Common myeloid progenitor, CD34-positive (primary cell): ENCODE results near the gene DRG2.

ENCODE experiments used
- CTCF ChIA-PET: fragments of 350-600 bp; sonication (Branson Sonifier 250); formaldehyde crosslinking; loops from one replicate; lab custom pipeline; 2021; ENCODE audit warnings: antibody characterized with exemption; lab: Charles Lee
- POLR2A ChIA-PET: fragments of 350-600 bp; sonication (Branson Sonifier 250); formaldehyde crosslinking; loops from one replicate; lab custom pipeline; 2021; ENCODE audit warnings: antibody characterized with exemption; lab: Charles Lee
- DNase-seq, 3 donors: peaks; one replicate each; pipeline versions ENCODE4 v3.0.0 to v3.0.0-alpha.2; 2013
- H3K27ac ChIP-seq, 2 experiments: 1 replicate in 1 of 2; 2 replicates in 1 of 2; pipeline ENCODE4 v1.7.0; 2013; ENCODE audit warnings: inconsistent platforms in 2 of 2, low read length in 2 of 2, mild to moderate bottlenecking in 2 of 2, low read depth in 1 of 2, moderate library complexity in 1 of 2; ENCODE audit not compliant: severe bottlenecking in 2 of 2, insufficient read depth in 1 of 2, poor library complexity in 1 of 2
- H3K27me3 ChIP-seq, 5 experiments: replicated peaks in 2 of 5; 1 replicate in 3 of 5; 2 replicates in 2 of 5; pipeline versions ENCODE4 v1.6.1 to v1.7.0; 2013; ENCODE audit warnings: low read length in 4 of 5, mild to moderate bottlenecking in 2 of 5, moderate library complexity in 2 of 5, inconsistent platforms in 1 of 5; ENCODE audit not compliant: insufficient read depth in 5 of 5, control insufficient read depth in 4 of 5
- H3K36me3 ChIP-seq, 4 experiments: 1 replicate in 2 of 4; 2 replicates in 2 of 4; pipeline versions ENCODE4 v1.6.1 to v1.7.0; 2013; ENCODE audit warnings: low read length in 3 of 4, control low read depth in 1 of 4, mild to moderate bottlenecking in 1 of 4; ENCODE audit not compliant: control insufficient read depth in 4 of 4, insufficient read depth in 4 of 4
- H3K4me1 ChIP-seq, 4 experiments: 1 replicate in 3 of 4; 2 replicates in 1 of 4; pipeline versions ENCODE4 v1.6.1 to v1.7.1; 2013; ENCODE audit warnings: low read length in 3 of 4, mild to moderate bottlenecking in 3 of 4, control low read depth in 1 of 4, inconsistent platforms in 1 of 4, moderate library complexity in 1 of 4; ENCODE audit not compliant: control insufficient read depth in 4 of 4, insufficient read depth in 4 of 4; ENCODE audit errors: control extremely low read depth in 1 of 4
- H3K4me3 ChIP-seq, 7 experiments: 1 replicate in 4 of 7; 2 replicates in 3 of 7; pipeline versions ENCODE4 v1.5.1 to v1.7.0; 2013; ENCODE audit warnings: mild to moderate bottlenecking in 7 of 7, low read length in 6 of 7, moderate library complexity in 6 of 7, inconsistent platforms in 2 of 7, low read depth in 2 of 7, control low read depth in 1 of 7; ENCODE audit not compliant: insufficient read depth in 4 of 7, control insufficient read depth in 1 of 7; ENCODE audit errors: extremely low read depth in 1 of 7
- H3K9me3 ChIP-seq, 5 experiments: 1 replicate in 4 of 5; 2 replicates in 1 of 5; pipeline versions ENCODE4 v1.6.1 to v1.7.1; 2013; ENCODE audit warnings: low read length in 4 of 5, mild to moderate bottlenecking in 2 of 5, inconsistent platforms in 1 of 5, low read depth in 1 of 5, moderate library complexity in 1 of 5; ENCODE audit not compliant: control insufficient read depth in 4 of 5, insufficient read depth in 2 of 5; ENCODE audit errors: control extremely low read depth in 1 of 5
- WGBS: methylation state at CpG from one replicate; pipeline ENCODE4 v1.1.5; 2013; ENCODE audit not compliant: insufficient coverage; 5-methylcytosine and 5-hydroxymethylcytosine counted together

DRG2 gene

GRCh38 chr17:18115517-18115916 lies 27.8 kb downstream of the DRG2 start:
- WGBS = 90% methylated on average over 4 of the region's 7 CpGs
- CTCF ChIA-PET = no interaction called here

DNA sequence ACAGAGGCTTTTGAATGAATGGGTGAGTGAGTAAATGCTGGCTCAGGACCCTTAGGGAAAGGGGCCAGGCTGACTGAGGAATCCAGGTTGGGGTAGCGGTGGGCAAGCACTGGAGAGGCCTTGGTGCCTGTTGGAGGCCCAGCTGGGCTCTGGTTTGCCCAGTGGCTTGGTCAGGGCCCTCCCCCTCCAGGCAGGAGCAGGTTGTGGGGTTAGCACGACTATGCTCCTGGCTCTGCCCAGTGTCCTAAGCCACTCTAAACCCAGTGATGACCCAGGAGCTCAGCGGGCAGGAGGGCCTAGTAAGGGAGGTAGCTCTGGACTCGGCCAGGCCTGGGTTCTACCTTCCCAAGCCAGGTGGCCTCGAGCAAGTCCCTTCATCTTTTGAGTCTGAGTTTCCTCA lies 28.3 kb downstream of the DRG2 start:
- no peaks in the 10 kb centered on the region for H3K4me1 ChIP-seq
- ChIA-PET POLR2A (no interaction called here), CTCF (no interaction called here)
- H3K27ac ChIP-seq = no peak overlapping the region
- no peaks in the 10 kb centered on the region for H3K27me3 ChIP-seq
- H3K36me3 ChIP-seq = no peaks in the 10 kb centered on the region
- no peak for DNase-seq
- 96% methylated on average over 4 of the region's 5 CpGs for WGBS
- peaks cover 0 to 23% (median 16%) of the 10 kb centered on the region in 5 experiments for H3K9me3 ChIP-seq
- H3K4me3 ChIP-seq = no peak overlapping the region

More at GRCh38 chr17:18115517-18115916, 27.8 kb downstream of the DRG2 start:
- DNase-seq = no peak
- POLR2A ChIA-PET = no interaction called here
- H3K4me1 ChIP-seq = no peaks in the 10 kb centered on the region
- H3K27ac ChIP-seq = no peak overlapping the region
- H3K9me3 ChIP-seq = peaks cover 0 to 21% (median 16%) of the 10 kb centered on the region in 5 experiments
- H3K36me3 ChIP-seq = no peaks in the 10 kb centered on the region
- no peak overlapping the region for H3K4me3 ChIP-seq
- H3K27me3 ChIP-seq = no peaks in the 10 kb centered on the region

GRCh38 chr17:18117533-18117932 lies 29.8 kb downstream of the DRG2 start:
- H3K4me3 ChIP-seq = no peak overlapping the region
- peaks cover 0 to 23% (median 16%) of the 10 kb centered on the region in 5 experiments for H3K9me3 ChIP-seq
- no peak for DNase-seq
- no peaks in the 10 kb centered on the region for H3K36me3 ChIP-seq
- no peaks in the 10 kb centered on the region for H3K27me3 ChIP-seq
- no peaks in the 10 kb centered on the region for H3K4me1 ChIP-seq
- H3K27ac ChIP-seq = no peak overlapping the region
- no CpG with 5 or more reads among the region's 1 CpG for WGBS
- POLR2A ChIA-PET = no interaction called here
- CTCF ChIA-PET = interaction anchor here (1.2 kb wide), 1 partner anchor 67 kb away, joined by 3 read pairs; no protein-coding TSS in a partner anchor

DNA sequence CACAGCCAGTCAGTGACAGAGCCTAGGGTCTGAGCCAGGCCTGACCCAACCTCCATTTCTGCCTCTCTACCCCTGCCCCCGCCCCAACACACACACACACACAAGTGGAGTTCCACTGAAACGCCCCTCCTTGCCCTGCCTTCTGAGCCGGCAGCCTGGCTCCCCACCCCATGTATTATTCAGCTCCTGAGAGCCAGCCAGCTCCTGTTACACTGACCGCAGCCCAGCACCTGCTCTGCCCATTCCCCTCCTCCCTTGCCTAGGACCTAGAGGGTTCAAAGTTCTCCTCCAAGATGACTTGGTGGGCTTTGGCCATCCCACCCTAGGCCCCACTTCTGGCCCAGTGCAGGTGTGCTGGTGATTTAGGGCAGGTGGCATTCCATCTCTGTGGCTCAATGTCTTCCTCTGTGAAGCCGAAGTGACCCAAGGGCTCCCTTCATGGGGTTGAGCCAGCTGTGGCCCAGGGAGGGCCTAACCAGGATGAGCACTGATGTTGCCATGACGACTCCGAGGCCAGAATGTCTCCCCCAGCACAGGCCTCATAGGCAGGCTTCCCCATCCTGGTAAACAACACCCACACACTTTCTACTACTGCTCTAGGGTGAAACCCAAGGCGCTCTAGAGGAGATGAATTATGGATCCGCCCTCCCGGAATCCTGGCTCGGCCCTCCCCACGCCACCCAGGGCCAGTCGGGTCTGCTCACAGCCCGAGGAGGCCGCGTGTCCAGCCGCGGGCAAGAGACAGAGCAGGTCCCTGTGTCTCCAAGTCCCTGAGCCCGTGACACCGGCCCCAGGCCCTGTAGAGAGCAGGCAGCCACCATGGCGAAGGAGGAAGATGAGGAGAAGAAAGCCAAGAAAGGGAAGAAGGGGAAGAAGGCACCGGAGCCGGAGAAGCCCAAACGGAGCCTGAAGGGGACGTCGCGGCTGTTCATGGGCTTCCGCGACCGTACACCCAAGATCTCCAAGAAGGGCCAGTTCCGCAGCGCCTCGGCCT lies 30.5 kb downstream of the DRG2 start:
- WGBS = 98% methylated on average over 30 of the region's 33 CpGs
- Histone ChIP-seq H3K27ac (no peak overlapping the region), H3K36me3 (no peaks in the 10 kb centered on the region), H3K4me1 (no peaks in the 10 kb centered on the region), H3K27me3 (no peaks in the 10 kb centered on the region), H3K4me3 (no peak overlapping the region), H3K9me3 (peaks cover 0 to 23% (median 16%) of the 10 kb centered on the region in 5 experiments)
- CTCF ChIA-PET = interaction anchor here (1.2 kb wide), 1 partner anchor 66 kb away, joined by 3 read pairs; no protein-coding TSS in a partner anchor
- no peak for DNase-seq
- POLR2A ChIA-PET = no interaction called here

DNA sequence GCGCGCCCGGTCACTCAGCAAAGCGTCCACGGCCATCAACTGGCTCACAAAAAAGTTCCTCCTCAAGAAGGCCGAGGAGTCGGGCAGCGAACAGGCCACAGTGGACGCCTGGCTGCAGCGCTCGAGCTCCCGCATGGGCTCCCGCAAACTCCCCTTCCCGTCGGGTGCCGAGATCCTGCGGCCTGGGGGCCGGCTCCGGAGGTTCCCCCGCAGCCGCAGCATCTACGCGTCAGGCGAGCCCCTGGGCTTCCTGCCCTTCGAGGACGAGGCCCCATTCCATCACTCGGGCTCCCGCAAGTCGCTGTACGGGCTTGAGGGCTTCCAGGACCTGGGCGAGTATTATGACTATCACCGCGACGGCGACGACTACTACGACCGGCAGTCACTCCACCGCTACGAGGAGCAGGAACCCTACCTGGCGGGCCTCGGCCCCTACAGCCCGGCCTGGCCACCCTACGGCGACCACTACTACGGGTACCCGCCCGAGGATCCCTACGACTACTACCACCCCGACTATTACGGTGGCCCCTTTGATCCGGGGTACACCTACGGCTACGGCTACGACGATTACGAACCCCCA lies 31.5 kb downstream of the DRG2 start:
- WGBS = 98% methylated on average over 53 of the region's 57 CpGs
- Histone ChIP-seq H3K27me3 (no peaks in the 10 kb centered on the region), H3K36me3 (no peaks in the 10 kb centered on the region), H3K4me3 (no peak overlapping the region), H3K9me3 (peaks cover 0 to 23% (median 16%) of the 10 kb centered on the region in 5 experiments), H3K4me1 (no peaks in the 10 kb centered on the region), H3K27ac (no peak overlapping the region)
- ChIA-PET POLR2A (no interaction called here), CTCF (no interaction called here)
- no peak for DNase-seq

DNA sequence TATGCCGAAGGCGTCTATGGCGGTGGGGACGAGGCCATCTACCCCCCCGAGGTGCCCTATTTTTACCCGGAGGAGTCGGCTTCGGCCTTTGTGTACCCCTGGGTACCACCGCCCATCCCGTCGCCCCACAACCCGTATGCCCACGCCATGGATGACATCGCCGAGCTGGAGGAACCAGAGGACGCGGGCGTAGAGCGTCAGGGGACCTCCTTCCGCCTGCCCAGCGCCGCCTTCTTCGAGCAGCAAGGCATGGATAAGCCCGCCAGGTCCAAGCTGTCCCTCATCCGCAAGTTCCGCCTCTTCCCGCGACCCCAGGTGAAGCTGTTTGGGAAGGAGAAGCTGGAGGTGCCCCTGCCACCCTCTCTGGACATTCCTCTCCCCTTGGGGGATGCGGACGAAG lies 32.2 kb downstream of the DRG2 start:
- DNase-seq = no peak
- Histone ChIP-seq H3K36me3 (no peaks in the 10 kb centered on the region), H3K27ac (no peak overlapping the region), H3K4me1 (no peaks in the 10 kb centered on the region), H3K27me3 (no peaks in the 10 kb centered on the region), H3K9me3 (peaks cover 0 to 23% (median 16%) of the 10 kb centered on the region in 5 experiments), H3K4me3 (no peak overlapping the region)
- POLR2A ChIA-PET = no interaction called here
- WGBS = 97% methylated on average over 30 of the region's 30 CpGs
- CTCF ChIA-PET = no interaction called here
